ENCODE data around the gene CCL20.

CCL20 gene

GRCh38 chr2:227772932-227773331, 40.7 kb upstream of the CCL20 start:
- Mint-ChIP-seq H3K36me3 (ENCODE audit: low read depth) (no peaks in the 10 kb centered on the region), H3K9me3 (no peaks in the 10 kb centered on the region), H3K27me3 (ENCODE audit: low read depth) (no peaks in the 10 kb centered on the region), H3K4me1 (no peaks in the 10 kb centered on the region), H3K4me3 (no peak overlapping the region), H3K27ac (no peak overlapping the region)
- no peak for TF ChIP-seq CTCF (IDR thresholded peaks at IDR 0.05; ENCODE audit: unreplicated experiment in 3 of 3)

GRCh38 chr2:227774011-227774624, 39.5 kb upstream of the CCL20 start:
- Mint-ChIP-seq H3K27ac (peak overlapping the region in 2 of 3 experiments; percentile 4 to 37), H3K9me3 (no peaks in the 10 kb centered on the region), H3K27me3 (ENCODE audit: low read depth) (no peaks in the 10 kb centered on the region), H3K4me1 (no peaks in the 10 kb centered on the region), H3K4me3 (no peak overlapping the region), H3K36me3 (ENCODE audit: low read depth) (no peaks in the 10 kb centered on the region)
- peak in 2 of 3 experiments; percentile 35 to 41 for TF ChIP-seq CTCF (IDR thresholded peaks at IDR 0.05; ENCODE audit: unreplicated experiment in 3 of 3)

GRCh38 chr2:227774895-227775842, 38.5 kb upstream of the CCL20 start:
- no peaks in the 10 kb centered on the region for H3K9me3 Mint-ChIP-seq
- no peak overlapping the region for H3K4me3 Mint-ChIP-seq
- TF ChIP-seq CTCF (IDR thresholded peaks at IDR 0.05; ENCODE audit: unreplicated experiment in 3 of 3), result no peak
- no peaks in the 10 kb centered on the region for H3K4me1 Mint-ChIP-seq
- peak overlapping the region in 2 of 3 experiments; percentile 6 to 26 for H3K27ac Mint-ChIP-seq
- no peaks in the 10 kb centered on the region for H3K27me3 Mint-ChIP-seq (ENCODE audit: low read depth)
- H3K36me3 Mint-ChIP-seq (ENCODE audit: low read depth), result no peaks in the 10 kb centered on the region

- peaks cover 5% of the 10 kb centered on the region for H3K4me1 Mint-ChIP-seq
- peak overlapping the region in 2 of 3 experiments; percentile 67 to 75 for H3K27ac Mint-ChIP-seq
- H3K4me3 Mint-ChIP-seq, result no peak overlapping the region
- H3K27me3 Mint-ChIP-seq (ENCODE audit: low read depth), result peaks cover 4% of the 10 kb centered on the region
- H3K9me3 Mint-ChIP-seq, result no peaks in the 10 kb centered on the region
- no peaks in the 10 kb centered on the region for H3K36me3 Mint-ChIP-seq (ENCODE audit: low read depth)
- TF ChIP-seq CTCF (IDR thresholded peaks at IDR 0.05; ENCODE audit: unreplicated experiment in 3 of 3), result no peak
Measured at GRCh38 chr2:227780981-227781615, 32.5 kb upstream of the CCL20 start.

- H3K27me3 Mint-ChIP-seq (ENCODE audit: low read depth), result peaks cover 4% of the 10 kb centered on the region
- no peak for TF ChIP-seq CTCF (IDR thresholded peaks at IDR 0.05; ENCODE audit: unreplicated experiment in 3 of 3)
- H3K36me3 Mint-ChIP-seq (ENCODE audit: low read depth), result no peaks in the 10 kb centered on the region
- peaks cover 5% of the 10 kb centered on the region for H3K4me1 Mint-ChIP-seq
- H3K4me3 Mint-ChIP-seq, result no peak overlapping the region
- H3K27ac Mint-ChIP-seq, result peak overlapping the region in 2 of 3 experiments; percentile 67 to 75
- no peaks in the 10 kb centered on the region for H3K9me3 Mint-ChIP-seq
Measured at GRCh38 chr2:227781841-227782240, 31.8 kb upstream of the CCL20 start.

Measured in nephron (organoid).